ENCODE results near the gene GBE1. TPM values are rescaled to one million over a fixed set of nuclear protein-coding genes. Genes with fewer than 3 reads are reported as not detected.

GBE1 gene
- polyA plus RNA-seq, 1 of the 3 experiments (the other 2 are of a cell fraction): 14.2 TPM

DNA sequence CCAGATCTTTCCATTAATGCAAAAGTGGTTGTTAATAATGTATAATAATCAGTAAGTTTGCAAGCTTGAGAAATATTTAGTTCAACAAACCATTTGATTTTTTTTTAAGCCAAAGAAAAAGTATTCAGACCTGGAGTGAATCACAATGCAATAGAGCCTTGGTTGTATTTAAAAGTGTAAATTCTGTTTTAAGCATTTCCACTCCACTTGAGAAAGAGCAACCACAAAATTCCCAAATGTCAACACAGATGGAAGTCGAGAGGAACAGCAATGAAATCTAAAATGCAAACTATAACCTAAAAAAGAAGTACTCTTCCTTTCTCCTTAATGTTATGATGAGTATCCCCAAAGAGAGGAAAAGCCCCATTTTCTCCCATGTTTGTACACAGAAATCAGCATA, 20.2 kb downstream of the GBE1 start:
- Histone ChIP-seq H3F3A (replicated peaks; ENCODE audit: insufficient read depth) (peaks cover 38% of the 10 kb centered on the region), H3K4me2 (peak overlapping the region; percentile 17; the same call in 1 of the 2 replicates), H3K9ac (no peak overlapping the region), H2AFZ (ENCODE audit: low read depth) (no peak overlapping the region), H3K79me2 (ENCODE audit: insufficient read depth) (peaks cover 58% of the 10 kb centered on the region), H3K4me3 (ENCODE audit: low read depth in 2 of 2, low read length in 1 of 2) (no peak overlapping the region), H3K36me3 (replicated peaks in 1 of 2; ENCODE audit: control insufficient read depth in 1 of 2, insufficient read depth in 2 of 2, low read length in 1 of 2) (no peaks in the 10 kb centered on the region), H4K20me1 (ENCODE audit: insufficient read depth) (no peaks in the 10 kb centered on the region), H3K9me3 (no peaks in the 10 kb centered on the region), H3K27ac (ENCODE audit: low read depth in 2 of 2, low read length in 1 of 2) (peak overlapping the region; percentile 58 to 95; a peak in 3 of 4 replicates), H3K4me1 (ENCODE audit: control insufficient read depth in 1 of 2, insufficient read depth in 2 of 2, low read depth in 1 of 2, low read length in 1 of 2) (peaks cover 0 to 37% of the 10 kb centered on the region in 2 experiments; a peak in 3 of 4 replicates), H3K27me3 (ENCODE audit: insufficient read depth) (no peaks in the 10 kb centered on the region), H3K9me2 (no peaks in the 10 kb centered on the region)
- DNase-seq: no peak
- 78% methylated on average over 1 of the region's 1 CpG for WGBS (ENCODE audit: low lambda C conversion rate)
- ChIA-PET CTCF (no interaction called here), POLR2A (no interaction called here)
- no peak for TF ChIP-seq TAF1 (IDR thresholded peaks at IDR 0.05; ENCODE audit: borderline replicate concordance, low read depth, low read length)
- TF ChIP-seq, protein P1, sequence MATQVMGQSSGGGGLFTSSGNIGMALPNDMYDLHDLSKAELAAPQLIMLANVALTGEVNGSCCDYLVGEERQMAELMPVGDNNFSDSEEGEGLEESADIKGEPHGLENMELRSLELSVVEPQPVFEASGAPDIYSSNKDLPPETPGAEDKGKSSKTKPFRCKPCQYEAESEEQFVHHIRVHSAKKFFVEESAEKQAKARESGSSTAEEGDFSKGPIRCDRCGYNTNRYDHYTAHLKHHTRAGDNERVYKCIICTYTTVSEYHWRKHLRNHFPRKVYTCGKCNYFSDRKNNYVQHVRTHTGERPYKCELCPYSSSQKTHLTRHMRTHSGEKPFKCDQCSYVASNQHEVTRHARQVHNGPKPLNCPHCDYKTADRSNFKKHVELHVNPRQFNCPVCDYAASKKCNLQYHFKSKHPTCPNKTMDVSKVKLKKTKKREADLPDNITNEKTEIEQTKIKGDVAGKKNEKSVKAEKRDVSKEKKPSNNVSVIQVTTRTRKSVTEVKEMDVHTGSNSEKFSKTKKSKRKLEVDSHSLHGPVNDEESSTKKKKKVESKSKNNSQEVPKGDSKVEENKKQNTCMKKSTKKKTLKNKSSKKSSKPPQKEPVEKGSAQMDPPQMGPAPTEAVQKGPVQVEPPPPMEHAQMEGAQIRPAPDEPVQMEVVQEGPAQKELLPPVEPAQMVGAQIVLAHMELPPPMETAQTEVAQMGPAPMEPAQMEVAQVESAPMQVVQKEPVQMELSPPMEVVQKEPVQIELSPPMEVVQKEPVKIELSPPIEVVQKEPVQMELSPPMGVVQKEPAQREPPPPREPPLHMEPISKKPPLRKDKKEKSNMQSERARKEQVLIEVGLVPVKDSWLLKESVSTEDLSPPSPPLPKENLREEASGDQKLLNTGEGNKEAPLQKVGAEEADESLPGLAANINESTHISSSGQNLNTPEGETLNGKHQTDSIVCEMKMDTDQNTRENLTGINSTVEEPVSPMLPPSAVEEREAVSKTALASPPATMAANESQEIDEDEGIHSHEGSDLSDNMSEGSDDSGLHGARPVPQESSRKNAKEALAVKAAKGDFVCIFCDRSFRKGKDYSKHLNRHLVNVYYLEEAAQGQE (IDR thresholded peaks at IDR 0.05; ENCODE audit: low read depth, low read length): no peak
- TF ChIP-seq RXRA (IDR thresholded peaks at IDR 0.05; ENCODE audit: borderline replicate concordance, low read depth): no peak
- TF ChIP-seq, protein P2, sequence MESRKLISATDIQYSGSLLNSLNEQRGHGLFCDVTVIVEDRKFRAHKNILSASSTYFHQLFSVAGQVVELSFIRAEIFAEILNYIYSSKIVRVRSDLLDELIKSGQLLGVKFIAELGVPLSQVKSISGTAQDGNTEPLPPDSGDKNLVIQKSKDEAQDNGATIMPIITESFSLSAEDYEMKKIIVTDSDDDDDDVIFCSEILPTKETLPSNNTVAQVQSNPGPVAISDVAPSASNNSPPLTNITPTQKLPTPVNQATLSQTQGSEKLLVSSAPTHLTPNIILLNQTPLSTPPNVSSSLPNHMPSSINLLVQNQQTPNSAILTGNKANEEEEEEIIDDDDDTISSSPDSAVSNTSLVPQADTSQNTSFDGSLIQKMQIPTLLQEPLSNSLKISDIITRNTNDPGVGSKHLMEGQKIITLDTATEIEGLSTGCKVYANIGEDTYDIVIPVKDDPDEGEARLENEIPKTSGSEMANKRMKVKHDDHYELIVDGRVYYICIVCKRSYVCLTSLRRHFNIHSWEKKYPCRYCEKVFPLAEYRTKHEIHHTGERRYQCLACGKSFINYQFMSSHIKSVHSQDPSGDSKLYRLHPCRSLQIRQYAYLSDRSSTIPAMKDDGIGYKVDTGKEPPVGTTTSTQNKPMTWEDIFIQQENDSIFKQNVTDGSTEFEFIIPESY (IDR thresholded peaks at IDR 0.05; ENCODE audit: borderline replicate concordance, low read depth): no peak
- no peak for TF ChIP-seq NFIC (IDR thresholded peaks at IDR 0.05; ENCODE audit: borderline replicate concordance)
- TF ChIP-seq CHD2 (IDR thresholded peaks at IDR 0.05; ENCODE audit: low read length, partially characterized antibody): no peak
- TF ChIP-seq RAD21 (IDR thresholded peaks at IDR 0.05; ENCODE audit: low read length): no peak
- no peak for TF ChIP-seq TEAD4 (IDR thresholded peaks at IDR 0.05; ENCODE audit: borderline replicate concordance, insufficient read depth)
- TF ChIP-seq SMC3 (IDR thresholded peaks at IDR 0.05; ENCODE audit: low read depth, low read length): no peak
- no peak for TF ChIP-seq ELF1 (IDR thresholded peaks at IDR 0.05)
- TF ChIP-seq, protein P3, sequence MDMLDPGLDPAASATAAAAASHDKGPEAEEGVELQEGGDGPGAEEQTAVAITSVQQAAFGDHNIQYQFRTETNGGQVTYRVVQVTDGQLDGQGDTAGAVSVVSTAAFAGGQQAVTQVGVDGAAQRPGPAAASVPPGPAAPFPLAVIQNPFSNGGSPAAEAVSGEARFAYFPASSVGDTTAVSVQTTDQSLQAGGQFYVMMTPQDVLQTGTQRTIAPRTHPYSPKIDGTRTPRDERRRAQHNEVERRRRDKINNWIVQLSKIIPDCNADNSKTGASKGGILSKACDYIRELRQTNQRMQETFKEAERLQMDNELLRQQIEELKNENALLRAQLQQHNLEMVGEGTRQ (IDR thresholded peaks at IDR 0.05; ENCODE audit: borderline replicate concordance, low read depth, low read length): no peak
- TF ChIP-seq TCF12 (IDR thresholded peaks at IDR 0.05): no peak
- TF ChIP-seq, protein P4, sequence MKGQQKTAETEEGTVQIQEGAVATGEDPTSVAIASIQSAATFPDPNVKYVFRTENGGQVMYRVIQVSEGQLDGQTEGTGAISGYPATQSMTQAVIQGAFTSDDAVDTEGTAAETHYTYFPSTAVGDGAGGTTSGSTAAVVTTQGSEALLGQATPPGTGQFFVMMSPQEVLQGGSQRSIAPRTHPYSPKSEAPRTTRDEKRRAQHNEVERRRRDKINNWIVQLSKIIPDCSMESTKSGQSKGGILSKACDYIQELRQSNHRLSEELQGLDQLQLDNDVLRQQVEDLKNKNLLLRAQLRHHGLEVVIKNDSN (IDR thresholded peaks at IDR 0.05; ENCODE audit: borderline replicate concordance, low read depth): no peak
- TF ChIP-seq RCOR1 (IDR thresholded peaks at IDR 0.05; ENCODE audit: low read length): no peak
- TF ChIP-seq MEF2A (IDR thresholded peaks at IDR 0.05; ENCODE audit: borderline replicate concordance, low read depth): no peak
- TF ChIP-seq FOXJ3 (CRISPR knock-in tag; IDR thresholded peaks at IDR 0.05): no peak
- TF ChIP-seq GATA2 (CRISPR knock-in tag; IDR thresholded peaks at IDR 0.05): no peak
- TF ChIP-seq JUND (IDR thresholded peaks at IDR 0.05): no peak
